OCI-LY3 (cell line): ENCODE measurements around the gene ABCB8.
A peak's percentile ranks its signal among the peaks of the same experiment; 100 is the strongest.
"Not testable (repeated sequence)": the region's sequence is repeated elsewhere in the genome, so short reads cannot be mapped to it uniquely, and the experiment has no call there.

Experiments used
- H2AFZ ChIP-seq: fragments of 200-600, 300-600 bp; shearing (Covaris generic); 2 replicates; pipeline ENCODE4 v1.6.0; 2014; ENCODE audit warnings: antibody characterized with exemption, low read depth, low read length
- H3K27ac ChIP-seq: fragments of 200-600, 300-600 bp; sonication (generic); 2 replicates; pipeline ENCODE4 v1.5.1; 2014; ENCODE audit warnings: mild to moderate bottlenecking, low read length, moderate library complexity, mixed read lengths
- H3K27me3 ChIP-seq: fragments of 200-600, 300-600 bp; sonication (generic); 2 replicates; pipeline ENCODE4 v1.6.1; 2014; ENCODE audit warnings: low read depth, low read length, mixed read lengths
- H3K36me3 ChIP-seq: fragments of 200-600, 300-600 bp; sonication (generic); replicated peaks from 2 replicates; pipeline ENCODE3; 2014; ENCODE audit warnings: low read depth, low read length, mixed read lengths
- H3K4me1 ChIP-seq: fragments of 300-600, 200-600 bp; sonication (generic); 2 replicates; pipeline ENCODE4 v1.6.1; 2014; ENCODE audit warnings: low read length, mixed read lengths
- H3K4me2 ChIP-seq: fragments of 200-600, 300-600 bp; sonication (generic); 2 replicates; pipeline ENCODE4 v1.6.1; 2014; ENCODE audit warnings: low read length, mixed read lengths
- H3K4me3 ChIP-seq: fragments of 300-600, 200-600 bp; sonication (generic); 2 replicates; pipeline ENCODE4 v1.5.1; 2014; ENCODE audit warnings: antibody characterized with exemption, mild to moderate bottlenecking, low read length, moderate library complexity
- H3K79me2 ChIP-seq: fragments of 300-600, 200-600 bp; shearing (Covaris generic); 2 replicates; pipeline ENCODE4 v1.6.1; 2014; ENCODE audit warnings: mild to moderate bottlenecking, low read length, mixed read lengths
- H3K9ac ChIP-seq: fragments of 300-600, 200-600 bp; shearing (Covaris generic); 2 replicates; pipeline ENCODE4 v1.6.0; 2014; ENCODE audit warnings: mild to moderate bottlenecking, low read length, moderate library complexity
- H3K9me3 ChIP-seq: fragments of 200-600, 300-600 bp; shearing (Covaris generic); 2 replicates; pipeline ENCODE4 v1.6.1; 2014; ENCODE audit warnings: low read length, mixed read lengths; ENCODE audit not compliant: insufficient read depth
- H4K20me1 ChIP-seq: fragments of 200-600, 300-600 bp; sonication (generic); 2 replicates; pipeline ENCODE4 v1.6.1; 2016; ENCODE audit warnings: low read length, mixed read lengths; ENCODE audit not compliant: insufficient read depth
- CTCF ChIP-seq: fragments of 200-600, 300-600 bp; sonication (generic); IDR thresholded peaks from 2 replicates; pipeline ENCODE4 v1.5.1; 2014; ENCODE audit warnings: antibody characterized with exemption, low read length, low read depth
- EZH2phosphoT487 ChIP-seq: fragments of 200-600 bp; shearing (Covaris generic); IDR thresholded peaks from 2 replicates; pipeline ENCODE4 v1.6.1; 2018; ENCODE audit warnings: antibody characterized with exemption, mixed run types, low read depth

The ABCB8 gene

GRCh38 chr7:151020231-151020630, 8.0 kb upstream of the ABCB8 start:
- TF ChIP-seq EZH2phosphoT487 (no peak), CTCF (no peak)
- no peaks in the 10 kb centered on the region for H3K9me3 ChIP-seq
- peaks cover 7% of the 10 kb centered on the region; the same call in 1 of the 2 replicates for H3K4me1 ChIP-seq
- no peaks in the 10 kb centered on the region for H3K79me2 ChIP-seq
- no peak overlapping the region for H3K4me2 ChIP-seq
- H4K20me1 ChIP-seq = no peaks in the 10 kb centered on the region
- H3K27me3 ChIP-seq = 0 out of 2 replicates have a peak, but pooled peaks cover 6% of the 10 kb centered on the region
- H3K36me3 ChIP-seq = no peaks in the 10 kb centered on the region
- no peak overlapping the region for H3K9ac ChIP-seq
- H2AFZ ChIP-seq = no peak overlapping the region
- no peak overlapping the region for H3K4me3 ChIP-seq
- no peak overlapping the region for H3K27ac ChIP-seq

GRCh38 chr7:151023232-151023631, 5.0 kb upstream of the ABCB8 start:
- Histone ChIP-seq H3K4me2 (no peak overlapping the region), H3K36me3 (no peaks in the 10 kb centered on the region), H3K79me2 (no peaks in the 10 kb centered on the region), H3K27me3 (0 out of 2 replicates have a peak, but pooled peaks cover 6% of the 10 kb centered on the region), H3K4me1 (peaks cover 10% of the 10 kb centered on the region), H3K9ac (no peak overlapping the region), H4K20me1 (no peaks in the 10 kb centered on the region), H3K27ac (no peak overlapping the region), H3K9me3 (no peaks in the 10 kb centered on the region), H2AFZ (no peak overlapping the region), H3K4me3 (no peak overlapping the region)
- TF ChIP-seq CTCF (no peak), EZH2phosphoT487 (no peak)

- Histone ChIP-seq H3K36me3 (no peaks in the 10 kb centered on the region), H4K20me1 (no peaks in the 10 kb centered on the region), H2AFZ (no peak within 1 kb of the TSS), H3K79me2 (peaks cover 7% of the 10 kb centered on the region), H3K9me3 (no peaks in the 10 kb centered on the region), H3K27me3 (0 out of 2 replicates have a peak, but pooled peaks cover 6% of the 10 kb centered on the region), H3K4me1 (peaks cover 10% of the 10 kb centered on the region), H3K4me3 (no peak within 1 kb of the TSS), H3K4me2 (no peak within 1 kb of the TSS), H3K9ac (no peak within 1 kb of the TSS), H3K27ac (no peak within 1 kb of the TSS)
- TF ChIP-seq CTCF (no peak), EZH2phosphoT487 (no peak)
Observed at GRCh38 chr7:151024435-151025056, 3.7 kb upstream of the ABCB8 start, which contains the start of gene ATG9B. TSS of gene ATG9B (minus strand) at chr7:151024494. CDS start at chr7:151024423, 71 bp downstream.

- Histone ChIP-seq H2AFZ (no peak overlapping the region), H3K27ac (no peak overlapping the region), H3K4me2 (no peak overlapping the region)
Observed at GRCh38 chr7:151025924-151026671, 2.2 kb upstream of the ABCB8 start.

GRCh38 chr7:151026771-151027727, 1.2 kb upstream of the ABCB8 start:
- H3K27me3 ChIP-seq, H3K36me3 ChIP-seq, H3K9me3 ChIP-seq, H3K27ac ChIP-seq, H4K20me1 ChIP-seq, H2AFZ ChIP-seq, H3K4me1 ChIP-seq: not testable (repeated sequence)
- peak overlapping the region; percentile 52 for H3K9ac ChIP-seq
- H3K4me3 ChIP-seq = peak overlapping the region; percentile 91
- peaks cover 11% of the 10 kb centered on the region for H3K79me2 ChIP-seq
- H3K4me2 ChIP-seq = peak overlapping the region; percentile 83

More at GRCh38 chr7:151025924-151026671, 2.2 kb upstream of the ABCB8 start:
- H3K4me1 ChIP-seq = peaks cover 10% of the 10 kb centered on the region
- TF ChIP-seq EZH2phosphoT487 (no peak), CTCF (no peak)
- H3K9me3 ChIP-seq = no peaks in the 10 kb centered on the region
- H3K36me3 ChIP-seq = no peaks in the 10 kb centered on the region
- H3K9ac ChIP-seq = no peak overlapping the region
- no peaks in the 10 kb centered on the region for H4K20me1 ChIP-seq
- no peaks in the 10 kb centered on the region for H3K27me3 ChIP-seq
- peaks cover 11% of the 10 kb centered on the region for H3K79me2 ChIP-seq
- no peak overlapping the region for H3K4me3 ChIP-seq
